Activated CD4-positive, alpha-beta T cell treated with anti-CD3 and anti-CD28 coated beads for 1 hour (primary cell): ENCODE data around the gene CLTCL1.
"Not testable (repeated sequence)": the region's sequence is repeated elsewhere in the genome, so short reads cannot be mapped to it uniquely, and the experiment has no call there.

Source experiments
- DNase-seq: peaks from one replicate; pipeline ENCODE4 v3.0.0-alpha.2; 2020

Gene CLTCL1

GRCh38 chr22:19174106-19175025 is 117.2 kb downstream of the CLTCL1 start:
- DNase-seq, result no peak

GRCh38 chr22:19173047-19174035 is 118.2 kb downstream of the CLTCL1 start:
- no peak for DNase-seq

GRCh38 chr22:19172213-19173046 is 119.1 kb downstream of the CLTCL1 start:
- no peak for DNase-seq

- DNase-seq, result no peak
Observed at GRCh38 chr22:19169947-19170318, 121.6 kb downstream of the CLTCL1 start.

- no peak for DNase-seq
Observed at GRCh38 chr22:19169002-19169946, 122.2 kb downstream of the CLTCL1 start.

- DNase-seq, result no peak
Observed at GRCh38 chr22:19168088-19168890, 123.2 kb downstream of the CLTCL1 start.

- no peak for DNase-seq
Observed at GRCh38 chr22:19167106-19167869, 124.2 kb downstream of the CLTCL1 start.

- DNase-seq, result no peak
Observed at GRCh38 chr22:19166421-19166820, 125.1 kb downstream of the CLTCL1 start.

GRCh38 chr22:19164425-19164824 is 127.1 kb downstream of the CLTCL1 start:
- no peak for DNase-seq

- not testable (repeated sequence) for DNase-seq
Observed at GRCh38 chr22:19158649-19159048, 132.9 kb downstream of the CLTCL1 start.

GRCh38 chr22:19156109-19156508 is 135.4 kb downstream of the CLTCL1 start:
- DNase-seq, result not testable (repeated sequence)

- DNase-seq, result no peak
Observed at GRCh38 chr22:19152942-19153883, 138.3 kb downstream of the CLTCL1 start.

GRCh38 chr22:19151329-19152191 is 140.0 kb downstream of the CLTCL1 start:
- DNase-seq, result no peak

GRCh38 chr22:19150482-19151328 is 140.8 kb downstream of the CLTCL1 start:
- no peak for DNase-seq

- DNase-seq, result no peak
Observed at GRCh38 chr22:19149991-19150390, 141.5 kb downstream of the CLTCL1 start, which contains the start of gene GSC2. TSS of gene GSC2 (minus strand) at chr22:19150292. CDS start at chr22:19150283, 9 bp downstream.
